HL-60 (cell line): ENCODE data around the gene SCN5A.

ENCODE experiments used
- DNase-seq, 2 experiments: peaks; one replicate each; pipeline ENCODE4 v3.0.0-alpha.2; 2010 to 2020; ENCODE audit warnings: low read depth in 1 of 2, low spot score in 1 of 2
- H3K27ac ChIP-seq: fragments of 250-450 bp; sonication (Bioruptor Pico); replicated peaks from 2 replicates; pipeline ENCODE4 v1.5.1; 2020; ENCODE audit warnings: mild to moderate bottlenecking, moderate library complexity
- H3K27me3 ChIP-seq: fragments of 250-450 bp; sonication (Bioruptor Pico); 2 replicates; pipeline ENCODE4 v1.5.1; 2021; ENCODE audit warnings: mild to moderate bottlenecking, moderate library complexity; ENCODE audit not compliant: insufficient read depth, poor library complexity, severe bottlenecking
- H3K4me3 ChIP-seq: replicated peaks from 2 replicates; pipeline ENCODE4 v1.5.1; 2011; ENCODE audit warnings: mild to moderate bottlenecking, control low read depth, low read length; ENCODE audit not compliant: insufficient read depth
- CTCF ChIP-seq: IDR thresholded peaks from one replicate; pipeline ENCODE4 v1.5.1; 2011; ENCODE audit warnings: low read length, control low read depth, inconsistent platforms; ENCODE audit not compliant: insufficient read depth
- GABPA ChIP-seq: IDR thresholded peaks from 2 replicates; pipeline ENCODE4 v1.6.1; 2012; ENCODE audit warnings: low read depth
- POLR2AphosphoS5 ChIP-seq: IDR thresholded peaks from 2 replicates; pipeline ENCODE4 v1.6.1; 2012; ENCODE audit warnings: low read depth
- REST ChIP-seq: IDR thresholded peaks from 2 replicates; pipeline ENCODE4 v1.6.1; 2012; ENCODE audit warnings: low read depth; ENCODE audit not compliant: insufficient replicate concordance
- SPI1 ChIP-seq: IDR thresholded peaks from 2 replicates; pipeline ENCODE4 v1.6.1; 2012; ENCODE audit warnings: low read depth, mild to moderate bottlenecking, borderline replicate concordance

Gene SCN5A

GRCh38 chr3:38561746-38562466, 87.6 kb downstream of the SCN5A start:
- Histone ChIP-seq H3K27ac (no peak overlapping the region), H3K27me3 (no peaks in the 10 kb centered on the region), H3K4me3 (no peak overlapping the region)
- TF ChIP-seq GABPA = no peak
- no peak for DNase-seq

GRCh38 chr3:38560996-38561717, 88.3 kb downstream of the SCN5A start:
- H3K4me3 ChIP-seq = no peak overlapping the region
- H3K27ac ChIP-seq = no peak overlapping the region
- DNase-seq = no peak
- TF ChIP-seq REST (no peak), SPI1 (no peak)
- no peaks in the 10 kb centered on the region for H3K27me3 ChIP-seq

- Histone ChIP-seq H3K4me3 (no peak overlapping the region), H3K27ac (no peak overlapping the region), H3K27me3 (no peaks in the 10 kb centered on the region)
- TF ChIP-seq POLR2AphosphoS5 = no peak
- TF ChIP-seq GABPA = no peak
- TF ChIP-seq CTCF = no peak
- TF ChIP-seq REST = no peak
- TF ChIP-seq SPI1 = no peak
- no peak for DNase-seq
Observed at GRCh38 chr3:38560284-38560683, 89.2 kb downstream of the SCN5A start.

- no peak for DNase-seq
- Histone ChIP-seq H3K27me3 (no peaks in the 10 kb centered on the region), H3K27ac (no peak overlapping the region), H3K4me3 (no peak overlapping the region)
- no peak for TF ChIP-seq CTCF
- no peak for TF ChIP-seq REST
- TF ChIP-seq GABPA = no peak
- no peak for TF ChIP-seq SPI1
- no peak for TF ChIP-seq POLR2AphosphoS5
Observed at GRCh38 chr3:38558864-38559263, 90.6 kb downstream of the SCN5A start.
